Peyer's patch (tissue), 4 donors: ENCODE measurements around the gene FXYD3.

Source experiments
- CTCF ChIP-seq, 6 experiments: fragments of 450-650 bp in 4 of 6; fragments of 200-600 bp in 2 of 6; sonication (generic) in 1 of 6; IDR thresholded peaks; one replicate each; pipeline ENCODE4 v1.5.1; 2017 to 2019; ENCODE audit warnings: antibody characterized with exemption in 6 of 6, mild to moderate bottlenecking in 3 of 6, moderate library complexity in 1 of 6
- POLR2A ChIP-seq, 2 donors: fragments of 450-650 bp; IDR thresholded peaks; one replicate each; pipeline ENCODE4 v1.5.1; 2017; ENCODE audit warnings: antibody characterized with exemption in 2 of 2, mild to moderate bottlenecking in 2 of 2, moderate library complexity in 2 of 2

GRCh38 chr19:35170359-35171061 is 54.9 kb downstream of the FXYD3 start:
- no peak for TF ChIP-seq CTCF (IDR thresholded peaks at IDR 0.05)
- no peak for TF ChIP-seq POLR2A (IDR thresholded peaks at IDR 0.05)
